GM15510 (cell line): Measurements from ENCODE around the gene IQGAP3.
A peak's percentile ranks its signal among the peaks of the same experiment; 100 is the strongest.

Experiments
- POLR2A ChIP-seq: IDR thresholded peaks from 3 replicates; pipeline ENCODE4 v1.6.1; 2011; ENCODE audit warnings: borderline replicate concordance; ENCODE audit not compliant: insufficient read length; ENCODE audit errors: extremely low read depth

The IQGAP3 gene

GRCh38 chr1:156599811-156600210 lies 27.4 kb upstream of the IQGAP3 start:
- TF ChIP-seq POLR2A, result no peak

DNA sequence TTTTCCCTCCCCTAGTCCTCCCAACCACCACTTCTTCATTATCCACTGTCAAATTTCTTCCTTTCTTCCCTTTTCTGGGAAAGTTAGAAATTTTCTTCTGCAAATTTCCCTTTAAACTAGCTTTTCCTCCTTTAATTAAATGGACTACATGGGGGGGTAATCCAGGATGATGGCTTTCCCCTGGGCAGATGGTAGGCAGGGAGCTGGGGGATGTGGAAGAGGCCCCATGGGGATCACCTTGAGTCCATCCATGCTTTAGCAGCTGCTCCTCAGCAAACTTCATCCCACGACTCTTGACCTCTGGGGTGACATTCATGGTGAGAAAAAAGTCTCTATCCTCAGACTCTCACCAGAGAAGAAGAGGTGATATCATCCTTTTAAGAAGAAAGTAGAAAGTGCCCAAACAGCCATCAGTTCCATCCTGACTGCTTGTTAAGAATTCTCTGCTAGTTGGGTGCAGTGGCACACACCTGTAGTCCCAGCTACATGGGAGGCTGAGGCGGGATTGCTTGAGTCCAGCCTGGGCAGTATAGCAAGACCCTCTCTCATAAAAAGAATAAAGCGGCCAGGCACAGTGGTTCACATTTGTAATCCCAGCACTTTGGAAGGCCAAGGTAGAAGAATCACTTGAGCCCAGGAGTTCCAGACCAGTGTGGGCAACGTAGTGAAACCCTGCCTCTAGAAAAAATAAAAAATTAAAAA lies 26.5 kb upstream of the IQGAP3 start:
- TF ChIP-seq POLR2A, result no peak

DNA sequence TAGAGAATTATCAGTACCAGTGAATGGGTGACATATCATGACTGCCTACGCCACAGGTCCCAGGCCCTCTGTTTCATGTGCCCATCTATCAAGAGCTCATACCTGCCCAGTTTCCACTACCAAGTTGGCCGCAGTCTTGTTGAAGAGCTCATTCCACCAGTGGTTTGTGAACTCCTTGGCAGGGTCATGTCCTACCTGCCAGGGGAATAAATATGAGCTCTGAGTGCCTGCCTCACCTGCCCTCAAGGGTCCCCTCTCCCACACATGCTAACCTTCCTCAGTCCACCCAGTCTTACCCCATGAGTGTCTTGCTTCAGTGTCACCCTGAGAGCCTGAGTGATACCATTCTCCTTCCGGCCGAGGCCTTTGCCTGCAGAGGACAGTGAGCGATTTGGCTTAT lies 25.8 kb upstream of the IQGAP3 start:
- TF ChIP-seq POLR2A, result no peak

- no peak for TF ChIP-seq POLR2A
Observed at GRCh38 chr1:156596426-156596825, 24.1 kb upstream of the IQGAP3 start.

GRCh38 chr1:156595016-156595415 lies 22.7 kb upstream of the IQGAP3 start:
- TF ChIP-seq POLR2A, result no peak

GRCh38 chr1:156594190-156594589 lies 21.8 kb upstream of the IQGAP3 start:
- no peak for TF ChIP-seq POLR2A

- TF ChIP-seq POLR2A, result no peak
Observed at GRCh38 chr1:156593661-156593989, 21.3 kb upstream of the IQGAP3 start.

DNA sequence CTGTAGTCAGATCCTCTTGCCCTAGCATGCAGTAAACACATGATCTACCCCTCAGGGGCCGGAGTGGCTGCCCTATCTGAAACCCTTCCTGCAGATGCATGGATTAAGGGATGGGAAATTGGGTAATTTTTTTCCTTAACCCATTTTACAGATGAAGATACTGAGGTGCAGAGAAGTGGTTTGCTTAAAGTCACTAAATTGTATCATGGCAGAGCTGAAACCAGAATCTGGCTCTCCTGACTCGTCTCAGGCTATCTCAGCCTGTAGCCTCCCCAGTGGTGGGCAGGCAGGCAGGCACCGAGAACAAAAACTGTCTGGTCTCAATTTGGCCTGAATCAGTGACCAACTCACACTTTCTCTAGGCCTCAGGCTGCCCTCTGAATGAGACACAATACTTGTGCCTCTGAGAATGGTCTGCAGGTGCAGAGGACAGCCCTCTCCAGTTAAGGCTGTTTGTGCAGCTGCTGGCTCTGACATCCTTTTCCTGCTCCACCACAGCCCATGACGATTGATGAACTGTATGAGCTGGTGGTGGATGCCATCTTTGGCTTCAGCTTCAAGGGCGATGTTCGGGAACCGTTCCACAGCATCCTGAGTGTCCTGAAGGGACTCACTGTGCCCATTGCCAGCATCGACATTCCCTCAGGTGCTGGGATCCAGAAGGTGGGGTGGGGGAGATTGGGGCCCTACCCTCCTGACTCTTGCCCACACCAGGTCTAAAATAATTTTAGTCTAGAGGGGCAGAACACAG lies 20.7 kb upstream of the IQGAP3 start:
- no peak for TF ChIP-seq POLR2A

GRCh38 chr1:156592158-156592909 lies 20.0 kb upstream of the IQGAP3 start:
- no peak for TF ChIP-seq POLR2A

DNA sequence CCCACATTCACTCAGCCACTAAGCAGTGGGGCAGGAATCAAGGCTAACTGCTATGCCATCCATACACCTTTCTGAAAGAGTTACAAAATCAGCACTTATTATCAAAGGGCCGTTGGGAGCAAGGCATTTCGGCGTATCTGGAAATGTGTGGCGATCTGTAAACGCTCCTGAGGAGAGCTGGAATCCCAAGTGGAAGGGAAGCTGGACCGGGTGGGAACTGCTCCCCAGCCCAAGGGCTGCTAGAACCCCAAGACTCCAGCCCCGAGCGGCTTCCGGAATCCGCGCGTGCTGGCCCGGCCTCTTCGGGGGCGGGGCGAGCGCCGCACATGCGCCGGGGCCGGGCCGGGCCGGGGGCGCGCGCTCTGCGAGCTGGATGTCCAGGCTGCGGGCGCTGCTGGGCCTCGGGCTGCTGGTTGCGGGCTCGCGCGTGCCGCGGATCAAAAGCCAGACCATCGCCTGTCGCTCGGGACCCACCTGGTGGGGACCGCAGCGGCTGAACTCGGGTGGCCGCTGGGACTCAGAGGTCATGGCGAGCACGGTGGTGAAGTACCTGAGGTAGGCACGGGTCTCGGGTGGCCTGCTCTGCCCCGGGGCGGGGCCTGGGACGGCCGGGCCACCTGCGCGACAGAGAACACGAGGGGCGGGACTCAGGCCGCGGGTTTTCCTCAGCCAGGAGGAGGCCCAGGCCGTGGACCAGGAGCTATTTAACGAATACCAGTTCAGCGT lies 19.2 kb upstream of the IQGAP3 start, which contains the start of gene NAXE:
NAXE (plus strand) TSS at position 345 of the 726 bp plus-strand sequence; CDS start at position 374, 29 bp downstream.
- TF ChIP-seq POLR2A, result peak; percentile 93

DNA sequence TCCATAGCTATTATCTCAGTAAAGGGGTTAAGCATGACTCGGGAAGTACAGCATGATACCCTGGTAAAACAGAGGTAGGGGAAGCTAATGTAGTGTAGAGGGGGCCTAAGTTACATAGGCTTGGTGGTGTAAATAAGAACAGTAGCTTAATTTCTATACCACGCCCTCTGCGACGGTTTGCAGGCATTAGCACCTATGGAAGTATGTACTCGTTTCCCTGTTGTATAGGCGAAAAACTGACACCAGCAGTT lies 18.7 kb upstream of the IQGAP3 start:
- no peak for TF ChIP-seq POLR2A

DNA sequence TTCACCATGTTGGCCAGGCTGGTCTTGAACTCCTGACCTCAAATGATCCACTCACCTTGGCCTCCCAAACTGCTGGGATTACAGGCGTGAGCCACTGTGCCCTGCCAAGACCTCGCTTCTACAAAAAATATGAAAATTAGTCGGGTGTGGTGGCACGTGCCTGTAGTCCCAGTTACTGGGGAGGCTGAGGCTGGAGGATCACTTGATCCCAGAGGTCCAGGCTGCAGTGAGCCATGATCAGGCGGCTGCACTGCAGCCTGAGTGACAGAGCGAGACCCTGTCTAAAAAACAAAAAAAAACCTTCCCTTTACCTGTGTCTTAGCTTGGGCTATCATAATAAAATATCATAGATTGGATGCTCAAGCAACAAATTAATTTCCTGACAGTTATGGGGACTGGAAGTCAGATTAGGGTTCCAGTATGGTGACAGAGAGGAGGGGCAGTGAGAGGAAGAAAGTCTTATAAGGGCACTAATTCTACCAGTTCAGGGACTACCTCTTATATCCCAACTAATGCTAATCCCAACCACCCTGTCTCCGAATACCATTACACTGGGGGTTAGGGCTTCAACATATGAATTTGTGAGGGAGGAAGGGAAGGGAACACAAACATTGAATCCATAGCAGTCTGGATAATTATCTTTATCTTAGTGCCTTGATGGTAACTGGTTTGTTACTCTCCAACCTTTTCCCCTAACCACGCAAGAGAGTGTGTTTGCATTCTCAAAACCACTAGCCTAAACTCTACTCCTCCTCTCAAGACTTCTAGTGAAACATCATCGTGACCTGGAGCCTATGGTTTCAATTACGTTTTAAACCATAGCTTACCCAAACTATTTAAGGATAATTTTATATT lies 18.2 kb upstream of the IQGAP3 start:
- no peak for TF ChIP-seq POLR2A

- no peak for TF ChIP-seq POLR2A
Observed at GRCh38 chr1:156589546-156589945, 17.2 kb upstream of the IQGAP3 start.

DNA sequence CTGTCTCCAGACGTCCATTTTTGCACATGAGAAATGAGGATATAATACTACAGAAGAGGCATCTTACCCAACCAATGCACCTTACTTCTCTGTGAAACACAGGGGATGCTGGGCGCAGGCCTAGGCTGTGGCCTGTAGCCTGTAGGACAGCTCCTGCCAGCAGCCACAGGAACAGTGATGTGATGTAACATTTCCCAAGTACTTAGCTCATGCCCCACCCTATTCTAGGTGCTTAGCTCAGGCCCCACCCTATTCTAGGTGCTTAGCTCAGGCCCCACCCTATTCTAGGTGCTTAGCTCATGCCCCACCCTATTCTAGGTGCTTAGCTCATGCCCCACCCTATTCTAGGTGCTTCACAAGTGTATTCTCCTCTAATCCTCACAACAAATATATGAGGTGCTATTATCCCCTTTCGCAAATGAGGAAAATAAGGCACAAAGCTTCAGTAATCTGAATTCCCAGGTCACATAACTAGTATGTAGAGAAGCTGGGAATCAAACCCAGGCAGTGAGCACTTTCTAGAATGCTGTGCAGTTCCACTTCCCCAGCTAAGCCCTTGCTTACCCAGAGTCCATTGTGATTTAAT lies 14.6 kb upstream of the IQGAP3 start:
- no peak for TF ChIP-seq POLR2A
